ENCODE measurements around the gene OCRL. TPM values are rescaled to one million over a fixed set of nuclear protein-coding genes. Genes with fewer than 3 reads are reported as not detected.

The OCRL gene
- polyA plus RNA-seq, 1 of the 3 experiments (the other 2 are of a cell fraction), result 18.6 TPM

GRCh38 chrX:129510331-129510730, 29.7 kb upstream of the OCRL start:
- peaks cover 37 to 39% of the 10 kb centered on the region in 2 experiments for H3K36me3 ChIP-seq (replicated peaks in 1 of 2; ENCODE audit: control insufficient read depth in 1 of 2, insufficient read depth in 2 of 2, low read length in 1 of 2)
- H4K20me1 ChIP-seq (ENCODE audit: insufficient read depth), result no peaks in the 10 kb centered on the region
- DNase-seq, result no peak
- no peaks in the 10 kb centered on the region for H3K4me1 ChIP-seq (ENCODE audit: control insufficient read depth in 1 of 2, insufficient read depth in 2 of 2, low read depth in 1 of 2, low read length in 1 of 2)
- peaks cover 8% of the 10 kb centered on the region for H3F3A ChIP-seq (replicated peaks; ENCODE audit: insufficient read depth)
- no peak overlapping the region for H3K27ac ChIP-seq (ENCODE audit: low read depth in 2 of 2, low read length in 1 of 2)
- H3K9me2 ChIP-seq, result no peaks in the 10 kb centered on the region
- H2AFZ ChIP-seq (ENCODE audit: low read depth), result no peak overlapping the region
- ChIA-PET POLR2A (no interaction called here), CTCF (no interaction called here)
- WGBS (ENCODE audit: low lambda C conversion rate), result 49% methylated on average over 7 of the region's 7 CpGs
- H3K4me3 ChIP-seq (ENCODE audit: low read depth in 2 of 2, low read length in 1 of 2), result no peak overlapping the region
- H3K27me3 ChIP-seq (ENCODE audit: insufficient read depth), result peaks cover 9% of the 10 kb centered on the region
- H3K79me2 ChIP-seq (ENCODE audit: insufficient read depth), result peaks cover 13% of the 10 kb centered on the region; the same call in 1 of the 2 replicates
- H3K4me2 ChIP-seq, result no peak overlapping the region
- H3K9ac ChIP-seq, result no peak overlapping the region
- no peaks in the 10 kb centered on the region for H3K9me3 ChIP-seq
- TF ChIP-seq RAD21 (IDR thresholded peaks at IDR 0.05; ENCODE audit: low read length) (no peak), RCOR1 (IDR thresholded peaks at IDR 0.05; ENCODE audit: low read length) (no peak), YY1 (IDR thresholded peaks at IDR 0.05; ENCODE audit: low read depth) (no peak), TEAD4 (IDR thresholded peaks at IDR 0.05; ENCODE audit: borderline replicate concordance, insufficient read depth) (no peak), CHD2 (IDR thresholded peaks at IDR 0.05; ENCODE audit: low read length, partially characterized antibody) (no peak), RFX5 (IDR thresholded peaks at IDR 0.05; ENCODE audit: low read length) (no peak)
- TF ChIP-seq, protein P1, sequence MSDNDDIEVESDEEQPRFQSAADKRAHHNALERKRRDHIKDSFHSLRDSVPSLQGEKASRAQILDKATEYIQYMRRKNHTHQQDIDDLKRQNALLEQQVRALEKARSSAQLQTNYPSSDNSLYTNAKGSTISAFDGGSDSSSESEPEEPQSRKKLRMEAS (IDR thresholded peaks at IDR 0.05; ENCODE audit: low read depth), result no peak
- TF ChIP-seq, protein P2, sequence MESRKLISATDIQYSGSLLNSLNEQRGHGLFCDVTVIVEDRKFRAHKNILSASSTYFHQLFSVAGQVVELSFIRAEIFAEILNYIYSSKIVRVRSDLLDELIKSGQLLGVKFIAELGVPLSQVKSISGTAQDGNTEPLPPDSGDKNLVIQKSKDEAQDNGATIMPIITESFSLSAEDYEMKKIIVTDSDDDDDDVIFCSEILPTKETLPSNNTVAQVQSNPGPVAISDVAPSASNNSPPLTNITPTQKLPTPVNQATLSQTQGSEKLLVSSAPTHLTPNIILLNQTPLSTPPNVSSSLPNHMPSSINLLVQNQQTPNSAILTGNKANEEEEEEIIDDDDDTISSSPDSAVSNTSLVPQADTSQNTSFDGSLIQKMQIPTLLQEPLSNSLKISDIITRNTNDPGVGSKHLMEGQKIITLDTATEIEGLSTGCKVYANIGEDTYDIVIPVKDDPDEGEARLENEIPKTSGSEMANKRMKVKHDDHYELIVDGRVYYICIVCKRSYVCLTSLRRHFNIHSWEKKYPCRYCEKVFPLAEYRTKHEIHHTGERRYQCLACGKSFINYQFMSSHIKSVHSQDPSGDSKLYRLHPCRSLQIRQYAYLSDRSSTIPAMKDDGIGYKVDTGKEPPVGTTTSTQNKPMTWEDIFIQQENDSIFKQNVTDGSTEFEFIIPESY (IDR thresholded peaks at IDR 0.05; ENCODE audit: borderline replicate concordance, low read depth), result no peak
- TF ChIP-seq, protein P3, sequence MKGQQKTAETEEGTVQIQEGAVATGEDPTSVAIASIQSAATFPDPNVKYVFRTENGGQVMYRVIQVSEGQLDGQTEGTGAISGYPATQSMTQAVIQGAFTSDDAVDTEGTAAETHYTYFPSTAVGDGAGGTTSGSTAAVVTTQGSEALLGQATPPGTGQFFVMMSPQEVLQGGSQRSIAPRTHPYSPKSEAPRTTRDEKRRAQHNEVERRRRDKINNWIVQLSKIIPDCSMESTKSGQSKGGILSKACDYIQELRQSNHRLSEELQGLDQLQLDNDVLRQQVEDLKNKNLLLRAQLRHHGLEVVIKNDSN (IDR thresholded peaks at IDR 0.05; ENCODE audit: borderline replicate concordance, low read depth), result no peak

- WGBS (ENCODE audit: low lambda C conversion rate), result 49% methylated on average over 5 of the region's 5 CpGs
- Histone ChIP-seq H3K9me3 (no peaks in the 10 kb centered on the region), H3K4me3 (ENCODE audit: low read depth in 2 of 2, low read length in 1 of 2) (no peak overlapping the region), H2AFZ (ENCODE audit: low read depth) (no peak overlapping the region), H3K9ac (no peak overlapping the region), H3K4me2 (no peak overlapping the region), H3K27ac (ENCODE audit: low read depth in 2 of 2, low read length in 1 of 2) (no peak overlapping the region), H3K36me3 (replicated peaks in 1 of 2; ENCODE audit: control insufficient read depth in 1 of 2, insufficient read depth in 2 of 2, low read length in 1 of 2) (peaks cover 35 to 42% of the 10 kb centered on the region in 2 experiments), H3K9me2 (no peaks in the 10 kb centered on the region), H3K4me1 (ENCODE audit: control insufficient read depth in 1 of 2, insufficient read depth in 2 of 2, low read depth in 1 of 2, low read length in 1 of 2) (no peaks in the 10 kb centered on the region), H3K79me2 (ENCODE audit: insufficient read depth) (peaks cover 24% of the 10 kb centered on the region), H4K20me1 (ENCODE audit: insufficient read depth) (peaks cover 10% of the 10 kb centered on the region; the same call in 1 of the 2 replicates), H3F3A (replicated peaks; ENCODE audit: insufficient read depth) (peaks cover 8% of the 10 kb centered on the region), H3K27me3 (ENCODE audit: insufficient read depth) (peaks cover 9% of the 10 kb centered on the region)
- TF ChIP-seq POLR2AphosphoS5 (IDR thresholded peaks at IDR 0.05; ENCODE audit: low read depth, low read length), result no peak
- TF ChIP-seq SMC3 (IDR thresholded peaks at IDR 0.05; ENCODE audit: low read depth, low read length), result no peak
- TF ChIP-seq, protein P4, sequence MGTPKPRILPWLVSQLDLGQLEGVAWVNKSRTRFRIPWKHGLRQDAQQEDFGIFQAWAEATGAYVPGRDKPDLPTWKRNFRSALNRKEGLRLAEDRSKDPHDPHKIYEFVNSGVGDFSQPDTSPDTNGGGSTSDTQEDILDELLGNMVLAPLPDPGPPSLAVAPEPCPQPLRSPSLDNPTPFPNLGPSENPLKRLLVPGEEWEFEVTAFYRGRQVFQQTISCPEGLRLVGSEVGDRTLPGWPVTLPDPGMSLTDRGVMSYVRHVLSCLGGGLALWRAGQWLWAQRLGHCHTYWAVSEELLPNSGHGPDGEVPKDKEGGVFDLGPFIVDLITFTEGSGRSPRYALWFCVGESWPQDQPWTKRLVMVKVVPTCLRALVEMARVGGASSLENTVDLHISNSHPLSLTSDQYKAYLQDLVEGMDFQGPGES (IDR thresholded peaks at IDR 0.05; ENCODE audit: low read depth, low read length), result no peak
- no peak for TF ChIP-seq YY1 (IDR thresholded peaks at IDR 0.05; ENCODE audit: low read depth)
- no peak for TF ChIP-seq FOSL2 (IDR thresholded peaks at IDR 0.05; ENCODE audit: borderline replicate concordance, low read depth)
- TF ChIP-seq EP300 (IDR thresholded peaks at IDR 0.05; ENCODE audit: borderline replicate concordance in 1 of 2, low read depth in 1 of 2, low read length in 1 of 2), result no peak
- TF ChIP-seq ELF1 (IDR thresholded peaks at IDR 0.05), result no peak
- TF ChIP-seq, protein P1 (IDR thresholded peaks at IDR 0.05; ENCODE audit: low read depth), result no peak
- no peak for TF ChIP-seq RFX5 (IDR thresholded peaks at IDR 0.05; ENCODE audit: low read length)
- no peak for TF ChIP-seq CHD2 (IDR thresholded peaks at IDR 0.05; ENCODE audit: low read length, partially characterized antibody)
- CTCF ChIA-PET, result no interaction called here
- POLR2A ChIA-PET, result no interaction called here
- no peak for DNase-seq
Observed at GRCh38 chrX:129511689-129512088, 28.4 kb upstream of the OCRL start.

Measured in SK-N-SH (cell line).